ENCODE data around the gene UCN2. TPM values are rescaled to one million over a fixed set of nuclear protein-coding genes. Genes with fewer than 3 reads are reported as not detected.

UCN2 gene
- total RNA-seq, 4 donors from 2014 or later = 4.8 to 9.8 (median 6.2) TPM

- TF ChIP-seq POLR2A (IDR thresholded peaks at IDR 0.05) (no peak), CTCF (IDR thresholded peaks at IDR 0.05) (no peak)
- intact Hi-C loops (cut with DNase I; ENCODE audit: low total_unique reads) = no loop called here
- DNase-seq (ENCODE audit: low spot score in 2 of 2) = no peak
- H3K4me3 ChIP-seq (ENCODE audit: low read depth, poor library complexity, severe bottlenecking) = no peak overlapping the region
- 51 to 54% methylated on average over 8 of the region's 8 CpGs for WGBS, 2 donors
These were observed 47.0 kb downstream of the UCN2 start for GRCh38 chr3:48516571-48516970.

GRCh38 chr3:48514431-48515227, 49.0 kb downstream of the UCN2 start:
- TF ChIP-seq POLR2A (IDR thresholded peaks at IDR 0.05) (no peak), CTCF (IDR thresholded peaks at IDR 0.05) (no peak)
- H3K4me3 ChIP-seq (ENCODE audit: low read depth, poor library complexity, severe bottlenecking) = no peak overlapping the region
- DNase-seq (ENCODE audit: low spot score in 2 of 2) = no peak
- WGBS, 2 donors = 83 to 87% methylated on average over 8 of the region's 8 CpGs
- intact Hi-C loops (cut with DNase I; ENCODE audit: low total_unique reads) = no loop called here

MicroRNA genes within 50 kb of the gene (microRNA counts, 767-probe panel; counts per million panel counts)
- microRNA hsa-miR-711 = 0 to 358 counts per million in 2 donors

Small RNAs within 50 kb of the gene (microRNA-seq; reads per million reads assigned to microRNA genes)
- 0 reads per million in 2 donors for gene MIR6823 (ENCODE audit: borderline number of aligned reads in 1 of 2, borderline replicate concordance in 2 of 2)
- 0 reads per million in 2 donors for gene MIR711 (ENCODE audit: borderline number of aligned reads in 1 of 2, borderline replicate concordance in 2 of 2)

Other genes starting within 250 kb of the UCN2 start
- not detected for gene SPINK8, start 230.1 kb downstream of the UCN2 start, total RNA-seq
- not detected for gene FBXW12, start 191.6 kb downstream of the UCN2 start, total RNA-seq
- 100 to 1,000 TPM; 111 to 227 (median 145) TPM for gene PLXNB1, start 133.7 kb downstream of the UCN2 start, total RNA-seq
- gene CCDC51, start 123.7 kb downstream of the UCN2 start, total RNA-seq = 10 to 100 TPM in 3 of 4 donors, 1 to 10 TPM in 1; 6.7 to 17.1 (median 11.6) TPM
- 100 to 1,000 TPM; 173 to 271 (median 250) TPM for gene TMA7, start 123.5 kb downstream of the UCN2 start, total RNA-seq
- 10 to 100 TPM in 2 of 4 donors, 1 to 10 TPM in 2; 5.6 to 14.1 (median 9.3) TPM for gene ATRIP, start 117.0 kb downstream of the UCN2 start, total RNA-seq
- gene SHISA5, start 59.6 kb downstream of the UCN2 start, total RNA-seq = 10 to 100 TPM; 64.3 to 93.6 (median 71.0) TPM
- 1 to 10 TPM; 3.7 to 8.8 (median 6.4) TPM for gene PFKFB4, start 7.0 kb downstream of the UCN2 start, total RNA-seq
- gene COL7A1, start 31.5 kb upstream of the UCN2 start, total RNA-seq = 100 to 1,000 TPM; 159 to 393 (median 199) TPM
- 100 to 1,000 TPM; 240 to 373 (median 334) TPM for gene UQCRC1, start 45.9 kb upstream of the UCN2 start, total RNA-seq
- not detected for gene TMEM89, start 58.0 kb upstream of the UCN2 start, total RNA-seq
- 10 to 100 TPM in 3 of 4 donors, 1 to 10 TPM in 1; 9.4 to 36.5 (median 17.9) TPM for gene SLC26A6, start 71.7 kb upstream of the UCN2 start, total RNA-seq
- gene CELSR3, start 99.1 kb upstream of the UCN2 start, total RNA-seq = 1 to 10 TPM in 2 of 4 donors, under 1 TPM in 2; 0.59 to 4.7 (median 1.2) TPM
- gene NCKIPSD, start 122.1 kb upstream of the UCN2 start, total RNA-seq = 10 to 100 TPM; 32.0 to 51.0 (median 41.1) TPM
- gene IP6K2, start 153.4 kb upstream of the UCN2 start, total RNA-seq = 100 to 1,000 TPM; 142 to 304 (median 187) TPM